HG03342 (cell line): ENCODE measurements around the gene SRRD.

Experiments used
- ATAC-seq: cut with Tn5 transposase; IDR thresholded peaks from one replicate; pipeline ENCODE4 v1.9.1; 2021; ENCODE audit warnings: mild to moderate bottlenecking, moderate library complexity; ENCODE audit not compliant: unreplicated experiment

SRRD gene

DNA sequence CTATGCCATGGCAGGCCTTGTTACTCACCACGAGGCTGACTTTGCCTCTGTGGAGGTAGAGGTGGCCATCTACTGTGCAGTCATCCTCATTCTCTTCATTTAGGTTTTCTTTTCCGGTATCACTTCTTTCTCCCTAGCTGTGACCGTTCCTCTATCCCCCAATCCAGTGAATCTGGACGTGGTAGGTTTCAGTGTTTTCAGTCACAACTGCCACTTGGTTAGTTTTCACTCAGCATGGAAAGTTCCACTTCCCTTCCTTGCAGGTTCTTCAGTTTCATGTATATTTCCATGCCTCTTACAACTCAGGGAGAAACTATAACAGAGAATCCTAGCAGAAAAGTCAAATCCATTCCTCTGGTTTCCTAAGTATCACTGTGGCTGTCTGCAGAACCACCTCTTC lies 2.0 kb upstream of the SRRD start:
- no peak for ATAC-seq

DNA sequence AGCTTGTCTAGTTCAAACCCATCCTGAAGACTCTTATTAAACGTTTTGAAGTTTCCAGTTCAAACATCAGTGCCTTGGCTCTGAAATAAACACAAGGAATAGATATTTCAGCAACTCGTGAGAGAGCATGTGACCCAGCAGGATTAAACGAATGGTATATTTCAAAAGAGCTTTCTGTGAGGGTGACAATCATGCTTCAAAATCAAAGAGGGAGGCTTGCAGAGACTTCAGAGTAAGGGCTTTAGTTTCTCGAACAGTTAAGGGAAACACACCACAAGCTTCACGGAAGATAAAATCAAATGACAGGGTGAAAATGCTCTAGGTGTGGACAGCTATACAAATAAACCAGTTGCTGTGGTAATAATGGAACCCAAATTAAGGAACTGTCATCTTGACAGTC lies 1.5 kb upstream of the SRRD start:
- ATAC-seq = no peak

DNA sequence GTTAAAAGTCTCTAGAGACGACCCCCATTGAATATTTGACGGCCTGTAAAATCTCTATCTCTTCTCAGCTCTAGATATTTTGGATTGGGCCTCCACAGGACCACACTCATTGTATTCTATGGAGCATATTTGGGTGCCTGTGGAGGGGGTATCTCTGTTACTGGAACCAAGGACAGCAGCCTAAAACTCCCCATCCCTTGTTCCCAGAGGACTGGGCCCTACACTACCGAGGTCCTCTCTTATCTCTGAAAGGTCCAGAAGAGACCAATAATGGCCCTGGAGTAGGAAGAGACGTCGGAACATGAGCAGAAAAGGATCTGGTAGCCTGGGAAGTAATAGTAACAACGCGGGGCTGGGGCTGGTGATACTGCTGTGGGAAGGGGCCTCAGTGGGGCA lies 636 bp upstream of the SRRD start:
- ATAC-seq = peak; percentile 7

DNA sequence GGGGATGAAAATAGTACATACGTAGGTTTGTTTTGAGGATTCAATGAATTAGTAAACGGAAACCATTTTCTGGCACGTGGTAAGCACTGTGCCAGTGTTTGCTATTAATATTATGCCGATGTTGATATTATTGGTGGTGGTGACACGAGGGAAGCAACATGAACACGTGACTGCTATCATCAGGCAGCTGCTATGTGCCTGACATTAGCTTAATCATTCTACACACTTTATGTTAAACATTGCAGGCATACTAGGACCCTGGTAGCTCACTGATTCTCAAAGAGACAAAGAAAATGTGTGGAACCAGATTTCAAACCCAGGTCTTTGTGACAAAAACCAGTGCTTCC lies 656 bp downstream of the SRRD start:
- ATAC-seq = no peak

DNA sequence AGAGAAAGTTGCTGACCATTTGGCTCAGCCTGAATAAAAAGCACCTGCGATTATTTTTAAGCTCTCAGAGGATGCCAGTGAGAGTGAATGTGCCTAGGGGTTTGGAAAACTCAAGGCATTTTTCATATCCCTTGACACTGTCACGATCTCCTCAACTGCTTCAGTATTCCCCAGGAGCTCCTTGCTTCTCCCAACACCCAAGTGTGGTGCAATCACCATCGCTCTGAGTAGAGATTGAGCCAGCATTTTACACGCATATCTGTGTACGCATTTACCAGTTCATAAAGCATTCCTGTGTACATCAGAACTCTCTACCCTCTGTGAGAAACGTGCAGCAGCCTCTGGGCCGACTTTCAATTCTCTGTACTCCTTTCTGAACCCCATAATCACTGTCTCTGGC lies 1.3 kb downstream of the SRRD start:
- no peak for ATAC-seq

DNA sequence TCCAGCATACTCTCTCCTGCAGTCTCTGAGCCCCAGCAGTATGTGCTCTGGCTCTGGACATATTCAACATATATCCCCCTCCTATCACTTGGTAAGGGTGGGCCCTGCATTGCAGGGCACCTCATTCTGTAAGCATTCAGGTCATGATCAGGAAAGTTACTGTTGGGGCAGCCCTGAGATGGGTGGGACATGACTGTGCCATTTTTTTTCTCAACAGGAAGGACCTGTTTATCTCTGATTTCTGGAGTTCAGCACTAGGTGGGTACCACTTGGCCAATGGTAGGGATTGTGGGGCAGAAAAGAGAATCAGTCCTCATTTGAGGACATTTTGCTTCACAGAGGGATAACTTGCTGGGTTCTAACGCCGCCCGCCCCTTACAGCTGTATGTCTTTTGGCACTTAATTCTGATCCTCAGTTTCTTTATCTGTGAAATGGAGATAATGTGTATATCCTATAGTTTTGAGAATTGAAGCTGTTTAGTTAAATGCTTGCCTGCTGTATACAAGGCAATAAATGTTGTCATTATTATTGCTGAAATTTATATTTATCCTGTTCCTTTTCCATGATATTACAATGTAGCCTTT lies 2.2 kb downstream of the SRRD start:
- no peak for ATAC-seq

DNA sequence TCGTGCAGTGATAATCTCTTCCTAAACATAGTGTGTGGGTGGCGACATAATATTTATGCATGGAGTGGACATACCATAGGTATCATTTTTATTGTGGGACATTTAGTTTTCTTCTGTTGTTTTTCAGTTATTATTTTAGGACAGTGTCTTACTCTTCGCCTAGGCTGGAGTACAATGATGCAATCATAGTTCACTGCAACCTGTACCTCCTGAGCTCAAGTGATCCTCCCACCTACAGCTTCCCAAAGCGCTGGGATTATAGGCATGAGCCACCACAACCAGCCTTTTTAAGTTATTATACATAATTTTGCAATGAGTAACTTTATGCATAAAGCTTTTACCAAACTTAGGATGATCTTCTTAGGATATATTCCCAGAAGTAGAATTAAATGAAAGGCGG lies 2.7 kb downstream of the SRRD start:
- ATAC-seq = no peak

DNA sequence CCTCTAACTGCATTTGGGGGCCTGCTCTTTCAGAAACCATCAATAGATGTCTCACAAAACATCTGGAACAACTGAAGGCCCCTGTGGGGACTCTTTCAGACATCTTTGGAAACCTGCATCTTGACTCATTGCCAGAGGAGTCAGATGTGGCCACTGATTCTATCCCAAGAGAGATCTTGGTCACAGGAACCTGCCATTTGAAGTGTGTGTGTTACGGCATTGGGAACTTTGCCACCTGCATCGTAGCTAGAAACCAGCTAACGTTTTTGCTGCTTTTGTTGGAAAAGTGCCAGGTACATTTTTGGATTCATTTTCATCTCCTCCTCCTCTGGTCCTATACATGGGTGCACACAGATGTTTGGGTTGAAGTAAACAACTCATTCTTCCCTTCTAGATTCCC lies 4.3 kb downstream of the SRRD start:
- no peak for ATAC-seq

DNA sequence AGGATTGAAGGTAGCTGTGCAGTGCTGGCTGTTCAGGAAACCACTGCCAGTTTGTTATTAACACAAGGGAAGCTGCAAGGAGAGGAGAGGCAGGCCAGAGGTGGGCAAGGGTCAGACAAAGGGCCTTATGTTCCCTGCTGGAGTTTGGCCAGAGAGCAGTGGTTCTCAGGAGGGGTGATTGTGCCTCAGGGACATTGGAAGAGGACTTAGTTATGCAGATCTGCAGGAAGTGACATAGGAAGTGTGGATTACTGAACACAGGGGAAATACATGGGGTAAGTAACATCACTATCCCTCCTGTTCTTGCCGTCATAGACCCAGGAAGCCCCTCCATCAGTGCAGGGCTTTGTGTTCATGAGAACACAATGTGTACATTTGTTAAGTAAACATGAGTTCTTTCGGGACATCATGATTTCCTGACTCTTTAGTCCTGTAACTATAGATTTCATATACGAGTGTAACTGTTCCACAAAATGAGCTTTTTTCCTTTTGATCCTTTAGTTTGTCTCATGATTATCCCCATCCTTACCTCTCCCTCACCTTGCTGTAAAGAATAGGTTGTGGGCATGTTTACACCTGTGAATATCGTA lies 5.9 kb downstream of the SRRD start:
- ATAC-seq = no peak

DNA sequence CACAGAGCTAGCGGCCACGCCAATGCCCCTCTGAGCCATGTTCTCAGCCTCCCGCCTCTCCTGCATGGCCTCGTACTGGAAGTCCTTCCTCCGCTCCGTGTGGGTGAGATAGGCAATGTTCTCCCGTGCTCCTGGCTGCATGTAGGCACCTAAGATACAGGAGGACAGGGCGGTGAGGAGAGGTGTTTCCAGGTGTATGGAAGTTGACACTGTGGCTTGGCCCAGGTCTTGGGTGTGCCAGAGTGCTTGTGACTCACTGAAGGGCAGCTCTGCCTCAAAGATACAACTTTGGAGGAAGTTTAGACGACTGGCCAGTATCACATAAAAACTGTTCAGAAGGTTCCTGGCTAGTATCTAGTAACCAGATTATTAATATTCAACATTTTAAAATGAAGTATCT lies 8.5 kb downstream of the SRRD start:
- ATAC-seq = no peak

DNA sequence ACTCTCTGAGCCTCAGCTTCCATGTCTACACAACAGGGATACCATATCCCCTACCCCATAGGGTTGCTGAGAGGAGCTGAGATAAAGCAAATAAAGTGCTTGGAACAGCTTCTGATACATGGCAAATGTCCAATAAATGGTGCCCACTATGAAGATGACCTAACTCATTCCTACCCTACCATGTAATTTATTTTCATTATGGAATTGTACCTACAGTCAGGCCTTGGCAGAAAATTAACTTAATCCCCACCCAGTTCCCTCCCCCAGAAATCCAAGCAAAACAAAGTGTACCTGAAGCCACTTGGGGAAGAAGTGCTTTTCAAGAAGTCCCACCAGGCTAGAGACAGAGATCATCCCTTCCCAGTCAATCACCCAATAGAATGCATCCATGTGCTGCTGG lies 10.8 kb downstream of the SRRD start:
- no peak for ATAC-seq

DNA sequence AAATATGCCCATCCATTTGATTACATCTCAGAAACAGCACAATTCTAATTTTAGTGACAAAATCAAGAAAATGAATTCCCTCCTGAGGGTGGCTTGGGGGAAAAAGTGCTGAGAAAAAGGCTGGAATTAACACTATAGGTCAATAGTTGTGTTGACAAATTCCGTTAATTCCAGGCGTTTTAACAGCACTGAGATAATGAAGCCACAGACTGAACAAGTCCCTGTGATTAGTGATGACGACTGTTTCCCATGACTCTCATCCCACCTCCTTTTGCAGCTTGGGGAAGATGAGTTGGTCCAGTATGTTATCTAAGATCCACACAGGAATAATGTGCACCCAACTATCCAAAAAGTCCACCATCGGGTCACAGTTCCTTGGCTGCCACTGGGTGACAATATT lies 12.8 kb downstream of the SRRD start:
- no peak for ATAC-seq

DNA sequence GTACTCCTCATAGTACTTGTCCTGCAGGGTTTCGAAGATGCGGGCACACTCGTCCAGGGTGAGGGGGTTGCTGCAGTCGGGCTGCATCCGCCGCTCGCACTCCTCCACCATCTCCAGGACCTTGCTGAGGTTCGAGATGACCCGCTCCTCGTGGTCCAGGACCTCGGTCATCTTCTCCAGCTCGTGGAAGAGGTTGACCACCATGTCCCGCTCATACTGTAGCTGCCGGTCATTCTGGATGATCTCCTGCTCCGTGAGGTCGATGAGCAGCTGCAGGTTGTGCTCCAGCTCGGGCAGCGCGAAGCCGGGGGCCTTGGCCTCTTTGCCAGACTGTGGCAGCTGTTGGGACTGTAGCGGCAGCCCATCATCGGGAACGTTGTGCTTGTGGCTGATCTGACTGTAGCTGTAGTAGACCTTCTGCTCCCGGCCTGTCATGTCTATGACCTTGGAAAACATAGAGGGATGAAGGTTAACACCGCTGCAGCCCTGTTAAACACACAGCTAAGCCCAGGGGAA lies 15.6 kb downstream of the SRRD start:
- ATAC-seq = no peak

DNA sequence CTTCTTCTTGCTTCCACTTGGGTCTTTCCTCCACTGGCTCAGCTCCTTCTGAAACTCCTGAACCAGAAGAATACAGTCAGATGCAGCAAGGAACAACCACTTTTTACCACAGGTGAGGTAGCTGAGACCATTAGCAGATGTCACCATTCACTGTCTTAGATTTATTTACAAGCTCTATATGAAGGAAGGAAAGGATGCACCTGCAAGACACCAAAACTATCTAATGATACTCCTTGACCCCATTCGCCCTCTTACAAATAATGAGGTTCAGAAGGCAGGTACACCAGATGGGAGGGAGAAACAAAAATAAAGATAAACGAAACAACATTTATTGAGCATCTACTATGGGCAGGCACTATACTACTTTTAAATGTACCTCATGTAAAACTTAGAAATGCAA lies 18.3 kb downstream of the SRRD start:
- ATAC-seq = no peak

DNA sequence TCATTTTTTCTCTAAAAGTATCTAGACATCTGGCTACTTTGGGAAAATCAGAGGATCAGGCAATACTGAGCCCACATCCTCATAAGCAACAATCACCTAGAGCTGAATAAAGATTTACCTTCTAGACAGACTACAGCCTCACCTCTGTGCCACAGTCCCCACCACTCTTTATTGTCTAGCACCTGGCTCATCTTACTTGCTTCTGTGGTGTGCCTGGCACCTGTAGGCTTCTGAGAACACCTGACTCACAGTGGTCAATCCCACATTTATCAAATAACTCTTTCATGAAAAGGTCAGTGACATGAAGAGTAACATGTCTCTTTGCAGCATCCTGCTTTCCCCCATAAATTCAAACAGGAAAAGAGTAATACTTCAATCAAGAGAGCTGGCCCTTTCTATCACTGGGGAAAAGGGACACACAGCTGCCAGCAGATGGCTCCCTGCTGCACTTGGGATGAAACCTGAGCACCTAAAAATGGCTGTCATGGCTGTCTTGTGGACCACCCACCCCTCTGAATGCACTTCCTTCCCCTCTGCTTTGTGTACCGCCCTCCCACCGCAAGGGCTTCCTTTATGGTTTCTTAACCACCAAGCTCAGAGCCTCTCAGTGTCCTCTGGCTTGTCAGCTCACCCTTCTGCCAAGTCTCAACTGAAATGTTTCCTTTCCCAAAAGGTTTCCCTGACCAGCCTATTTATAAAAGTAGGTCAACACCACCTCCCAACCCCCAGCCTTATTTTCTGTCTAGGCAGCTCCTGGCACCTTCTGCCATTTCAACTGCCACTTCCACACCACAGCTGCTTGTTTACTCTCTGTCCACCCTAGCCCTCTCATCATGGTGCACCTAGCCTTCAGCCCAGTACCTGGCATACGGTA lies 19.2 kb downstream of the SRRD start:
- no peak for ATAC-seq

DNA sequence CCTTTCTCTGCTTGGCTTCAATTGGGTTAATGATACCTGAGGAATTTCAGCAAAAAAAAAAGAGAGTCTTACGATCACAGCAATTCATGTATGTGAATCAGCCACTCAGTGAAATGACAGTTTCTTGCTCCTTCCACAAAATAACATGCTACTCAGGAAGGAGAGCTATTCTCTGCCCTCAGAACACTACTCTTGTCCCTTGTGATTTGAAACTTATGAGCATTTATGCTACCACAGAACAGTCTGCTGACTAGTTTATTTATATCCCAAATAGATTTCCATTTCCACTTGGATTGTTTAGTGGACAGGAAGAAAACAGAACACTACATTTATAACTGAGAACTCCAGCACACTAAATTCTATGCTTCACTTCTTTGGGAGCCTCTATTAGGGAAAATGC lies 20.1 kb downstream of the SRRD start:
- ATAC-seq = no peak

DNA sequence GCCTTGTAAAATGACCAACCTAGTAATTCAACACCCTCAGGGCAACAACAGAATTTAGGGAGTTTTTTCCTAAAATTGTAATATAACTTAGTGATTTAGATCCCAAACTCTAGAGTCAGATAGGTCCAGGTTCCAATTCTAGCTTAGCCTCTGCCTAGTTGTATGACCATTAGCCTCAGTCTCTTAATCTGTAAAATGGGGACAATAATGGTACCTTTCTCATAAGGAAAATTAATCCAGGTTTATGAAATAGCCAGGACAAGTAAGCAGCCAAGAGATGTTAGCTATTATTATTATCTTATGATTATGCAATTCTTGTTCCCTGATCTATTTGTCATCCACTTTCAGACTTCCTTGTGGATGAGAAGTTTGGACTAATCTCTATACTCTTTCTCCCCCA lies 24.5 kb downstream of the SRRD start:
- no peak for ATAC-seq

DNA sequence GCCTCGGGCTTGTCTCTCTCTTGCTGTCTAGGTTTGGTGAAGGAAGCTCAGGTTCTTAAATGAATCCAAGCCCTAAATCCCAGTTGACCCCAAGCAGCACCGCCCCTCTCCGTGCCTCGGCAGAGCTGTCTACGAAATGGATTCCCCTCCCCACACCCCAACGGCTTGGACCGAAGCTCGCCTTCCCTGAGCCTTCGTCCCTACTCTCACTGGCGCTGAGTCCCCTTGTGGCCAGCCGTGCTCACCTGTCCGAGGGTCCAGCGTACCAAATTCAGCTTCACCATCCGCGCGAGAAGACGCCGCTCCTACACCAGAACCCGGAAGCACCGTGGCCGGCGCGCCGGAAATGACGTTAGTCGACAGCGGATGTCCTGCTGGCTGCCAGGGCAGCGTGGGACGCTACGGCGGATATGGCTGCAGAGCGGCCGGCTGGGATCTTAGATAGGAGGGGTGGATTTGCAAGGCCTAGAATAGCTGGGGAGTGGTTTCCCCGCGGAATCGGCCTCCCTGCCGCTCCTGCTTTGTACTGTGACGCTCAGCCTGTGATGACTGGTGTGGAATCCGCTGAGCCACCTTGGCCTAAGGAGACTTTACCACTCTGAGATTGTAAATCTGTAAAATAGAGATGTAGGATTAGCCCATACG lies 28.6 kb downstream of the SRRD start, which contains the start of gene TFIP11:
Gene TFIP11 (minus strand): TSS at position 325 of the 645 bp plus-strand sequence. CDS start 2,201 bp downstream, outside the sequence.
- ATAC-seq = peak; percentile 93

DNA sequence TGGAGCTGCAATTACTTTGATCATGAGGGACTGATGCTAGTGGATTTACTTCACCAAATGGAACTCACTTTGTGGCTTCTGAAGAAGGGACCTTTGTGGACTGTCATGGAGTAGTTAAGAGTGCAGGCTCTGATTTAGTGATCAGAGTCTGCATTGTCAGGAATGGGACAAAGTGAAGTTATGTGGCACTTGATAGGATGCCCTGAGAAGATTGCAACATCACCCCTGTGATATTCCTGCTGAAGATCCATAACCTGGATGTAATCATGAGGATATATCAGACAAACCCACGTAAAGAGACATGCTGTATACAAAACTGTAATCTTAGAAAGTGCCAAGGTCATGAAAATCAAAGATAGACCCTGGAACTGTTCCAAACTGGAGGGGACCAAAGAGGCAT lies 30.2 kb downstream of the SRRD start:
- ATAC-seq = no peak

DNA sequence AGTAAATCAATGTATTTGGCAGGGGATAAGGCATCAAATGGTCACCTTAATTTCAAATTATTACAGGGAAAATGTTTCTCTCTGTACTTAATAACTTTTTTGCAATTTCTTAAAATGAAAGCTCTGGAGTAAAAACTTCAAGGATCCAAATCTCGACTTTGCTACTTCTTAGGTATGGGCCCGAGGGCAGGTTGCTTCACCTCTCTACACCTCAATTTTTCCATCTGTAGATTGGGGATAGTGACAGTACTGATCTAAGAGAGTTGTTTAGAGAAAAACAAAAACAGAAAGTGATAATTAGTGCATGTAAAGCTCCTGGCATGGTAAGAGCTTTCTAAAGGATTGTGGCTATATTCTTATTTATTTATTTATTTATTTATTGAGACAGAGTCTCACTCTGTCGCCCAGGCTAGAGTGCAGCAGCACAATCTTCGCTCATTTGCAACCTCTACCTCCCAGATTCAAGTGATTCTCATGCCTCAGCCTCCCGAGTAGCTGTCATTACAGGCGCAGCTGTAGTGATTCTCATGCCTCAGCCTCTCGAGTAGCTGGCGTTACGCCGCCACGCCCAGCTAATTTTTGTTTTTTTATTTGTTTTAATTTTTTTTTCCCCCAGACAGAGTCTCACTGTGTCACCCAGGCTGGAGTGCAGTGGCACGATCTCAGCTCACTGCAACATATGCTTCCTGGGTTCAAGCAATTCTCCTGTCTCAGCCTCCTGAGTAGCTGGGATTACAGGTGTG lies 30.9 kb downstream of the SRRD start:
- no peak for ATAC-seq

DNA sequence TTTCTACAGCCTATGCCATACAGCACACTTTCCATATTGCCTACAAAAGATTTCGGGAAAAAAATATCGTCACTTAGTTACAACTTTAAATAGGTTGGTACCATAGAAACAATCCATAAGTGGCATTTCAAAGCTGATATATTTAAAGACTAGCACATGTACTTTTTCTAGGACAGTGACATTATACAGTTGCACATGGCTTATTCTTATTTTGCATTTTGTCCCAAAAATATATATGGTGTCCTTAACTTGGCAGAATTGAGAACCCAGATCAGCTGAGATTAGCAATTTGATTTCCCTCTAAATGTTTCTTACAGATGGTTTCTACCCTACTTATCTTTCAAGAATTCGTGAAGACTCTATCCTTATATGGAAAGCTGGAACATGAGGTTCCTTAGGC lies 32.3 kb downstream of the SRRD start:
- ATAC-seq = no peak
